Measurements from ENCODE around the gene RBM38. TPM values are rescaled to one million over a fixed set of nuclear protein-coding genes. Genes with fewer than 3 reads are reported as not detected.

RBM38 gene
- total RNA-seq, 1 experiment from 2014 or later: 39.2 TPM

GRCh38 chr20:57370316-57370715 lies 20.9 kb upstream of the RBM38 start:
- intact Hi-C loops (cut with micrococcal nuclease; ENCODE audit: unreplicated experiment): no loop called here
- POLR2A ChIA-PET: no interaction called here

GRCh38 chr20:57371363-57371762 lies 19.8 kb upstream of the RBM38 start:
- H3K27ac Mint-ChIP-seq (ENCODE audit: unreplicated experiment): no peak overlapping the region
- peaks cover 17% of the 10 kb centered on the region for H3K36me3 ChIP-seq (ENCODE audit: control insufficient read depth, insufficient read depth, low read length)
- no peaks in the 10 kb centered on the region for H3K4me1 ChIP-seq
- H3K4me3 Mint-ChIP-seq (ENCODE audit: unreplicated experiment): no peak overlapping the region
- no peaks in the 10 kb centered on the region for H3K27me3 ChIP-seq (replicated peaks; ENCODE audit: control insufficient read depth, insufficient read depth, low read length)
- intact Hi-C loops (cut with micrococcal nuclease; ENCODE audit: unreplicated experiment): no loop called here
- no peaks in the 10 kb centered on the region for H3K27me3 Mint-ChIP-seq (ENCODE audit: insufficient read depth, unreplicated experiment)
- H3K4me3 ChIP-seq (ENCODE audit: low read depth, low read length): no peak overlapping the region
- H3K9me3 Mint-ChIP-seq (ENCODE audit: unreplicated experiment): no peaks in the 10 kb centered on the region
- H3K9me3 ChIP-seq: no peaks in the 10 kb centered on the region
- POLR2A ChIA-PET: no interaction called here
- CTCF ChIA-PET: no interaction called here
- H3K4me1 Mint-ChIP-seq (ENCODE audit: low read depth, unreplicated experiment): no peaks in the 10 kb centered on the region
- no peak for DNase-seq
- no TSS peak for BruUV-seq (replicated peaks)
- no peak for TF ChIP-seq CTCF (IDR thresholded peaks at IDR 0.05; ENCODE audit: insufficient read depth in 1 of 2, low read depth in 1 of 2, low read length in 1 of 2, severe bottlenecking in 1 of 2, unreplicated experiment in 1 of 2)
- H3K36me3 Mint-ChIP-seq (ENCODE audit: insufficient read depth, unreplicated experiment): peaks cover 99% of the 10 kb centered on the region

More at GRCh38 chr20:57370316-57370715, 20.9 kb upstream of the RBM38 start:
- Mint-ChIP-seq H3K27me3 (ENCODE audit: insufficient read depth, unreplicated experiment) (no peaks in the 10 kb centered on the region), H3K9me3 (ENCODE audit: unreplicated experiment) (no peaks in the 10 kb centered on the region), H3K4me3 (ENCODE audit: unreplicated experiment) (no peak overlapping the region), H3K27ac (ENCODE audit: unreplicated experiment) (no peak overlapping the region), H3K4me1 (ENCODE audit: low read depth, unreplicated experiment) (no peaks in the 10 kb centered on the region), H3K36me3 (ENCODE audit: insufficient read depth, unreplicated experiment) (peaks cover 99% of the 10 kb centered on the region)
- peaks cover 23% of the 10 kb centered on the region for H3K36me3 ChIP-seq (ENCODE audit: control insufficient read depth, insufficient read depth, low read length)
- no peaks in the 10 kb centered on the region for H3K9me3 ChIP-seq
- no peaks in the 10 kb centered on the region for H3K4me1 ChIP-seq
- peak in 1 of 2 experiments; percentile 34 for DNase-seq
- H3K4me3 ChIP-seq (ENCODE audit: low read depth, low read length): no peak overlapping the region
- TF ChIP-seq CTCF (IDR thresholded peaks at IDR 0.05; ENCODE audit: insufficient read depth in 1 of 2, low read depth in 1 of 2, low read length in 1 of 2, severe bottlenecking in 1 of 2, unreplicated experiment in 1 of 2): no peak
- no peaks in the 10 kb centered on the region for H3K27me3 ChIP-seq (replicated peaks; ENCODE audit: control insufficient read depth, insufficient read depth, low read length)
- CTCF ChIA-PET: no interaction called here
- BruUV-seq (replicated peaks): no TSS peak

- H3K9me3 Mint-ChIP-seq (ENCODE audit: unreplicated experiment): no peaks in the 10 kb centered on the region
- H3K36me3 ChIP-seq (ENCODE audit: control insufficient read depth, insufficient read depth, low read length): peaks cover 15% of the 10 kb centered on the region
- no peaks in the 10 kb centered on the region for H3K4me1 Mint-ChIP-seq (ENCODE audit: low read depth, unreplicated experiment)
- H3K4me3 ChIP-seq (ENCODE audit: low read depth, low read length): no peak overlapping the region
- H3K27me3 ChIP-seq (replicated peaks; ENCODE audit: control insufficient read depth, insufficient read depth, low read length): no peaks in the 10 kb centered on the region
- POLR2A ChIA-PET: no interaction called here
- no peak for TF ChIP-seq CTCF (IDR thresholded peaks at IDR 0.05; ENCODE audit: insufficient read depth in 1 of 2, low read depth in 1 of 2, low read length in 1 of 2, severe bottlenecking in 1 of 2, unreplicated experiment in 1 of 2)
- peaks cover 99% of the 10 kb centered on the region for H3K36me3 Mint-ChIP-seq (ENCODE audit: insufficient read depth, unreplicated experiment)
- no peaks in the 10 kb centered on the region for H3K4me1 ChIP-seq
- intact Hi-C loops (cut with micrococcal nuclease; ENCODE audit: unreplicated experiment): no loop called here
- DNase-seq: no peak
- CTCF ChIA-PET: no interaction called here
- H3K27me3 Mint-ChIP-seq (ENCODE audit: insufficient read depth, unreplicated experiment): no peaks in the 10 kb centered on the region
- no peaks in the 10 kb centered on the region for H3K9me3 ChIP-seq
- BruUV-seq (replicated peaks): no TSS peak
- no peak overlapping the region for H3K4me3 Mint-ChIP-seq (ENCODE audit: unreplicated experiment)
- no peak overlapping the region for H3K27ac Mint-ChIP-seq (ENCODE audit: unreplicated experiment)
Observed at GRCh38 chr20:57372157-57372556, 19.0 kb upstream of the RBM38 start.

Measured in Caco-2 (cell line).